NOMO-1 treated with dmso at 0.1 percent for 144 hours (cell line): ENCODE results near the gene CFAP100.

Source experiments
- DNase-seq: peaks from one replicate; lab custom pipeline; 2025; ENCODE audit not compliant: unreplicated experiment; lab: John Stamatoyannopoulos, UW

CFAP100 gene

GRCh38 chr3:126419886-126420786 lies 25.4 kb downstream of the CFAP100 start:
- DNase-seq: no peak

GRCh38 chr3:126421573-126422119 lies 26.9 kb downstream of the CFAP100 start:
- DNase-seq: no peak

- no peak for DNase-seq
These were observed 27.4 kb downstream of the CFAP100 start for GRCh38 chr3:126422121-126422520.

GRCh38 chr3:126422571-126423091 lies 27.9 kb downstream of the CFAP100 start:
- DNase-seq: no peak

- no peak for DNase-seq
These were observed 28.7 kb downstream of the CFAP100 start for GRCh38 chr3:126423191-126424038.

- no peak for DNase-seq
These were observed 29.5 kb downstream of the CFAP100 start for GRCh38 chr3:126424039-126424717.

- DNase-seq: no peak
These were observed 30.0 kb downstream of the CFAP100 start for GRCh38 chr3:126424751-126425150.

GRCh38 chr3:126431103-126431534 lies 36.4 kb downstream of the CFAP100 start:
- DNase-seq: no peak

GRCh38 chr3:126432361-126433104 lies 37.8 kb downstream of the CFAP100 start:
- DNase-seq: no peak

GRCh38 chr3:126433105-126433430 lies 38.4 kb downstream of the CFAP100 start:
- no peak for DNase-seq

- no peak for DNase-seq
These were observed 39.0 kb downstream of the CFAP100 start for GRCh38 chr3:126433496-126434263.

- DNase-seq: no peak
These were observed 39.5 kb downstream of the CFAP100 start for GRCh38 chr3:126434264-126434590.

GRCh38 chr3:126434931-126435411 lies 40.3 kb downstream of the CFAP100 start:
- DNase-seq: no peak

- DNase-seq: no peak
These were observed 41.0 kb downstream of the CFAP100 start for GRCh38 chr3:126435456-126436315.

GRCh38 chr3:126436826-126437717 lies 42.4 kb downstream of the CFAP100 start:
- DNase-seq: no peak

GRCh38 chr3:126438186-126438585 lies 43.5 kb downstream of the CFAP100 start:
- no peak for DNase-seq

GRCh38 chr3:126438746-126439145 lies 44.0 kb downstream of the CFAP100 start:
- no peak for DNase-seq
